Lung microvascular endothelial cell (primary cell): ENCODE data around the gene LMCD1. TPM values are rescaled to one million over a fixed set of nuclear protein-coding genes. Genes with fewer than 3 reads are reported as not detected.

ENCODE experiments used
- DNase-seq, 2 donors: peaks; one replicate each; pipeline versions ENCODE4 v3.0.0 to v3.0.0-alpha.2; 2010; ENCODE audit warnings: low read depth in 2 of 2
- total RNA-seq: library from RNA; depleted of rRNA; stranded (reverse); fragments of >200 nt; gene quantifications from 2 replicates; pipeline ENCODE4 v1.2.1, GENCODE V29; 2014

LMCD1 gene
- total RNA-seq, 1 donor from 2014 or later, result 19.8 TPM

DNA sequence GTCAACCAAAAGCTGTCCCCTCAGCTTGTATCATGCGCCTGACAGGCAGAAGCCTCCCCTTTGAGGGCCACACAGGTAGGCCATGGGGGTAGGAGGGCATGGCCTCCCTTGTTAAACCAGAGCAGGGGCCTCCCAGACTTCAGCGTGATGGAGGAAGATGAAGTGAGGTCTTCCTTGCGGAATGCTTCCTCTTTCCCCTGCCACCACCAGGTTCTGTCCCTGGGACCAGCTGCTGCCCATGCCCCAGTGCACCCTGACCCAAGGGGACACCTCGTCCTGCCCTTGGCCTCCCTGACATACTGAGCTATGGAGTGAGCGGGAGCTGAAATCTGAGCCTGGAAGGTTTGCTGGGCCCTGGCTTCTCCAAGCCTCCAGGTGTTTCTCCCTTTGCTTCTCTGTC is 116.3 kb downstream of the LMCD1 start:
- DNase-seq, result no peak

DNA sequence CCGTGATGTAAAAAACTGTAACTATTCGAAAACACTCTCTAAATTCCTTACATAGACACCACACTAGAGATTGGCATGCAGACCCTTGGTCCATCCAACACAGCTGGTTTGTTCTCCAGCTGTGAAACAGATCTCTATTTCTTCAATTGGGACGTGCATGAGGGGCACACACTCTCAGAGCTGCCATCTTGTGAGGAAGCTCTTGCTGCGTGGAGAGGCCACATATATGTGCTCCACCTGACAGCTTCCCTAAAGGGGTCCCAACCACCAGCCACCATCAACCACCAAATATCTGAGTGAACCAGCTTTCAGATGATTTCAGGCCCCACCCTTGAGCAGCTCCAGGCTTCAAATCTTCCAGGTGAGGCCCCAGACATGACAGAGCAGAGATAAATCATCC is 117.3 kb downstream of the LMCD1 start:
- DNase-seq, result no peak

DNA sequence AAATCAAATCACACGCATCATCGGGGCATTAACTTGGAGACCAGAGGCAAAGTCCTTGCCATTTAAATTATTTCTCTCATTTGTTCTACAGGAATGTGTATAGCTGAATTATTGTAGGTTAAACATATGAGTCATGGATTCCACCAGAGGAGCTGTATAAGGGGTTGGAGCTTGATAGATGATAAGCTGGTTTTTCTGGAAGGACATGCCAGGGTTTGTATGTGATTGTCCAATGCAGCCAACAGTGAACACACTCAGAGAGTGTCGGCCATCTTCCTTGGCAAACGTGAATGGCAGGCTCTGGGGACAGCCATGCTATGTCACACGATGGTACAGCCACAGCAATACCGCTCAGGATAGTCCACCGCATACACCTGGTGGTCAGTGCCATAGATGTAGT is 117.9 kb downstream of the LMCD1 start:
- DNase-seq, result no peak

DNA sequence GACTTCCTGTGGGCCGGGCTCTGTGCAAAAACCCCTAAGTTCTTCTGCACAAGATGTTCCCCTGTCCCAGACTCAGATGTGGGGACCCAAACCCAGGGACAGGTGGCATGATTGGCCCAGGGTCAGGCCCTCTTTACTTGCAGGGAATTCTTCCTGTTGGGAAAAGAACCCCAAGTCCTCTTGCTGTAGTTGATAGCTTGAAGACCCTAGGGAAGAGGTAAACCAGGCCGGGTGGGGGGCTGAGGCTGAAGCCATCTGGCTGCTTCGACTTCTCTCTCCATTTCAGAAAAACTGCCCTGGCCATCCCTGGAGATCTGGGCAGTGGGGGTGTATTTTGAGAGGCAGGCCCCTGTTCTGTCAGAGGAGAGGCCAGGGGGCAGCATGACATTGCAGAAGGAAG is 119.5 kb downstream of the LMCD1 start:
- DNase-seq, result no peak

DNA sequence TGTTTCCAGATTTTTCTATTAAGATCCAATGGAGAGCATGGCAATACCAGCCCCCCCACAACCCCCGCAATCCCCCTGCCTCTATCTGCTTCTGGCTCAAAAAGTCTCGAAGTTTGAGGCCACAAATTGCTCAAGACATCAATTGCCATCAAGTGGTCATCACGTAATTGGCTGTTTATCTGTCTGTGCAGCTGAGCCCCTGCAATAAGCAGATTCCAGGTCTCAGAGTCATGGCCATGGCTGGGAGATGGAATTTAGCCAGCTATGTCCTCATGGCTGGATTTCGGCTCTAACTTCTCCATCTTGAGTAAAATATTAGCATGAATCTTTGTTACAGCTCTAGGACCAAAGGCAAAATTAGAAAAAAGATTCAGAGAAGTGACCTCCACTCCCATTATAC is 120.2 kb downstream of the LMCD1 start:
- DNase-seq, result no peak

DNA sequence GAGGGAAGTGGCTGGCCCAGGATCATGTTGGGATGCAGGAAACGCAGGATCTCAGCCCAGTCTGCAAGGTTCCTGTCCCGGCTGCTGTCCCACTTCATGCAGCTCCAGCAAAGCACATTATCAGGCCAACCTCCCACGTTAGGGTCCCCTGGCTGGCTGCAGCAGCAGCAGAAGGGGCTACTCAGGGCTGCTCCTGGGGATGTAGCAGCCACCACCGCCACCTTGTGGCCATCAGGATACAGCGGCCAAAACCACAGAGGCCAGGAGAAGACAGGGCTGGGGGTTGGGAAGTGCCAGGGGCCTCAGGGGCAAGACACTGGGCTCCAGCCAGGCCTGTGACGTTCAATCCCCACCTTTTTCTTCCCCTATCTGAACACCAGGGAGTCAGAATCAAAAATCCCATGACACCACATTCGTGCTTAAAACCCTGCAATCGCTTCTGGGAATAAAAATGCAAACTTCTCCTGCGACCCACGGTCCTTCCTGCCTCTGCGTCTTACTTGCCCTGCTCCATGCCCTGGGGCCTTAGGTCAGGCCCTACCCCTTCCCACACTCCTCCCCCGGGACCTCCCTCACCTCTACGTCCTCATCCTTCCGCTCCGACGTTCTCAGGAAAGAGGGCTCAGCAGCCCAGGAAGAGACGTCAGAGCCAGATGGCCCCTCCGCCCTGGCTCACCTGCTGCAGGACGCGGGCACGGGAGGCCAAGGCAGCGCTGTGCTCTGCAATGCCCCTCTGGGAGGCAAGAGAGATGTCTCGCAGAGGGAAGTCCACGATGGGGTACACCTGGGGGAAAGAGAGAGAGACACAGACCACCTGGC is 121.5 kb downstream of the LMCD1 start:
- DNase-seq, result peak; percentile 63 to 77

DNA sequence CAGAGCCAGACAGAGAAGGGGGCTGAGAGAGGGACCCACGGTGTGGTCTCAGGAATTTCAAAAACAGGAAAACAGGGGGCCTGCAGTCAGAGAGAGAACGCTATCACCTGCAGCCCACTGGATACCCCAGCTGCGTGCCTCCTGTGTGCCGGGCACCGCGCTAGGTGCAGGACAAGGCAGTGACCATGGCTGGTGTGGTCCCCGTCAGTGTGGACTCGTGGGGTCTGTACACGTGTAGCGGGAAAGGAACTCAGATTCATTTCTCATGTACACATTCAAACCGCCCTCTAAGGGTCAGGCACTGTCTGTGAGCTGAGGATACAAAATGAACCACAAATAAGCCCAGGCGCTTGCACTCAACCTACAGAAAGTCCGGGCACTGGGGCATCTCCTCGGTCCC is 122.1 kb downstream of the LMCD1 start:
- no peak for DNase-seq

Other genes with a start within 250 kb of the LMCD1 start
- 0.44 TPM in 1 of 2 replicates, not detected in the other for gene SSUH2, start 143.0 kb downstream of the LMCD1 start, total RNA-seq
- gene CAV3, start 232.0 kb downstream of the LMCD1 start, total RNA-seq, result not detected in 2 replicates